Nephron (organoid): Measurements from ENCODE around the gene OR2AT4.
"Not testable (repeated sequence)": the region's sequence is repeated elsewhere in the genome, so short reads cannot be mapped to it uniquely, and the experiment has no call there.

Source experiments
- H3K27ac Mint-ChIP-seq, 3 experiments: 2 replicates each; pipeline ENCODE4 v1.8.0; 2020; ENCODE audit warnings: mixed read lengths in 3 of 3, mild to moderate bottlenecking in 2 of 3, moderate library complexity in 1 of 3
- H3K27me3 Mint-ChIP-seq: 2 replicates; pipeline ENCODE4 v1.8.0; 2021; ENCODE audit warnings: low read depth, mild to moderate bottlenecking, moderate library complexity, mixed read lengths
- H3K36me3 Mint-ChIP-seq: 2 replicates; pipeline ENCODE4 v1.8.0; 2020; ENCODE audit warnings: low read depth, mixed read lengths
- H3K4me1 Mint-ChIP-seq: 2 replicates; pipeline ENCODE4 v1.8.0; 2020; ENCODE audit warnings: mixed read lengths
- H3K4me3 Mint-ChIP-seq, 3 experiments: 2 replicates each; pipeline ENCODE4 v1.8.0; 2020; ENCODE audit warnings: mild to moderate bottlenecking in 3 of 3, mixed read lengths in 3 of 3, moderate library complexity in 2 of 3
- H3K9me3 Mint-ChIP-seq: 2 replicates; pipeline ENCODE4 v1.8.0; 2020; ENCODE audit warnings: mixed read lengths
- TF ChIP-seq, protein P1 (sequence below), 3 experiments: fragments of 200-600 bp; sonication (generic); IDR thresholded peaks; one replicate each; pipeline ENCODE4 v1.5.0; 2021; ENCODE audit warnings: antibody characterized with exemption in 3 of 3; ENCODE audit not compliant: unreplicated experiment in 3 of 3

The OR2AT4 gene

DNA sequence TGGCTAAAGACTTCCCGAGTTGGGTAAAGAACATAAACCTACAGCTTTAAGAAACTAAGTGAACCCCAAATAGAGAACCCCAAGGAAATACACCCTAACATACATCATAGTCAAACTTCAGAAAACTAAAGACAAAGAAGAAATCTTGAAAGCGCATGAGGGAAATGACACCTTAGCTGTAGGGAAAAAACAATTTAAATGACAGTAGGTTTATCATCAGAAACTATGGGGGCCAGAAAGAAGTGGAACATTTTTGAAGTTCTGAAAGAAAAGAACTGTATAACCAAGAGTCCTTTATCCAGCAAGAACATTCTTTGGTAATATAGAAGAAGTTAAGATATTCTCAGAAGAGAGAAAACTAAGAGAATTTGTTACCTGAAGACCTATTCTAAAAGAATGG lies 15.5 kb upstream of the OR2AT4 start:
- H3K9me3 Mint-ChIP-seq = peaks cover 38% of the 10 kb centered on the region
- TF ChIP-seq, protein P1, sequence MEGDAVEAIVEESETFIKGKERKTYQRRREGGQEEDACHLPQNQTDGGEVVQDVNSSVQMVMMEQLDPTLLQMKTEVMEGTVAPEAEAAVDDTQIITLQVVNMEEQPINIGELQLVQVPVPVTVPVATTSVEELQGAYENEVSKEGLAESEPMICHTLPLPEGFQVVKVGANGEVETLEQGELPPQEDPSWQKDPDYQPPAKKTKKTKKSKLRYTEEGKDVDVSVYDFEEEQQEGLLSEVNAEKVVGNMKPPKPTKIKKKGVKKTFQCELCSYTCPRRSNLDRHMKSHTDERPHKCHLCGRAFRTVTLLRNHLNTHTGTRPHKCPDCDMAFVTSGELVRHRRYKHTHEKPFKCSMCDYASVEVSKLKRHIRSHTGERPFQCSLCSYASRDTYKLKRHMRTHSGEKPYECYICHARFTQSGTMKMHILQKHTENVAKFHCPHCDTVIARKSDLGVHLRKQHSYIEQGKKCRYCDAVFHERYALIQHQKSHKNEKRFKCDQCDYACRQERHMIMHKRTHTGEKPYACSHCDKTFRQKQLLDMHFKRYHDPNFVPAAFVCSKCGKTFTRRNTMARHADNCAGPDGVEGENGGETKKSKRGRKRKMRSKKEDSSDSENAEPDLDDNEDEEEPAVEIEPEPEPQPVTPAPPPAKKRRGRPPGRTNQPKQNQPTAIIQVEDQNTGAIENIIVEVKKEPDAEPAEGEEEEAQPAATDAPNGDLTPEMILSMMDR (IDR thresholded peaks at IDR 0.05; ENCODE audit: unreplicated experiment in 3 of 3) = no peak
- H3K4me3 Mint-ChIP-seq = no peak overlapping the region
- H3K27ac Mint-ChIP-seq = no peak overlapping the region
- H3K36me3 Mint-ChIP-seq = no peaks in the 10 kb centered on the region
- H3K27me3 Mint-ChIP-seq = no peaks in the 10 kb centered on the region
- no peaks in the 10 kb centered on the region for H3K4me1 Mint-ChIP-seq

DNA sequence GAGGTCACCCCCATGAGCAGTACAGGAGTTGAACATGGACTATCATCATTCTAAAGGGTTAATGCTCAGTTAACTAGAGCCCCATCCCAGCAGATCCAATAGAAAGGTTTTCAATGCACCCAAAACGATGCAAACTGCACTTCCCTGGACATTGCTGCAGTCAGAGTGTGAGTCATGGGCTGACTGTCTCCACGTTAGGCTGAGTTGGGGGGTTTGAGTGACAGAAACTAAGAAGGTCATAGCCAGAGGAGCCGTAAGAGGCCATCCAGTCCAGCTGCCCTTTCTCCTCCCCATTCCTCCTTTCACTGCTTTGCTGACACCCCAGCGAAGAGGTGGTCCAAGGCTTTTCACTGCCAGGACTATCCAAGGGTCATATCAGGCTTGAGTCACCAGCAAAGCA lies 10.5 kb upstream of the OR2AT4 start:
- TF ChIP-seq, protein P1 (IDR thresholded peaks at IDR 0.05; ENCODE audit: unreplicated experiment in 3 of 3) = no peak
- peaks cover 10% of the 10 kb centered on the region for H3K9me3 Mint-ChIP-seq
- no peak overlapping the region for H3K27ac Mint-ChIP-seq
- H3K27me3 Mint-ChIP-seq = peaks cover 11% of the 10 kb centered on the region
- no peaks in the 10 kb centered on the region for H3K4me1 Mint-ChIP-seq
- no peaks in the 10 kb centered on the region for H3K36me3 Mint-ChIP-seq
- H3K4me3 Mint-ChIP-seq = no peak overlapping the region

DNA sequence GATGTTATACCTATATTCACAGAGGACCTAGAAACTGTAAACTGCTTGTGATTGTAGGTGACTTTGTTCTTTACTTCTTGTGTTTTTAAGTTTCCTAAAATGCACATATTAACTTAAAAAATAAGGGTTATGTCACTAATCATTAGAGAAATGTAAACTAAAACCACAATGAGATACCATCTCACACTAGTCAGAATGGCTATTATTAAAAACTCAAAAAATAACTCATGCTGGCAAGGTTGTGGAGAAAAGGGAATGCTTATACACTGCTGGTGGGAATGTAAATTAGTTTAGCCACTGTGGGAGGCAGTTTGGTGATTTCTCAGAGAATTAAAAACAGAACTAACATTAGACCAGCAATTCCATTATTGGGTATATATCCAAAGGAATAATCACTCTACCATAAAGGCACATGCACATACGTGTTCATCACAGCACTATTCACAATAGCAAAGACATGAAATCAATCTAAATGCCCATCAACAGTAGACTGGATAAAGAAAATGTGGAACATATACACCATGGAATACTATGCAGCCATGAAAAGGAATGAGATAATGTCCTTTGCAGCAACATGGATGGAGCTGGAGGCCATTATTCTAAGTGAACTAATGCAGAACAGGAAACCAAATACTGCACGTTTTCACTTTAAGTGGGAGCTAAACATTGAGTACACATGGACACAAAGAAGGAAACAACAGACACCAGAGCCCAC lies 9.4 kb upstream of the OR2AT4 start:
- H3K9me3 Mint-ChIP-seq, H3K4me3 Mint-ChIP-seq, H3K27ac Mint-ChIP-seq, H3K4me1 Mint-ChIP-seq, H3K36me3 Mint-ChIP-seq: not testable (repeated sequence)
- H3K27me3 Mint-ChIP-seq = peaks cover 11% of the 10 kb centered on the region

DNA sequence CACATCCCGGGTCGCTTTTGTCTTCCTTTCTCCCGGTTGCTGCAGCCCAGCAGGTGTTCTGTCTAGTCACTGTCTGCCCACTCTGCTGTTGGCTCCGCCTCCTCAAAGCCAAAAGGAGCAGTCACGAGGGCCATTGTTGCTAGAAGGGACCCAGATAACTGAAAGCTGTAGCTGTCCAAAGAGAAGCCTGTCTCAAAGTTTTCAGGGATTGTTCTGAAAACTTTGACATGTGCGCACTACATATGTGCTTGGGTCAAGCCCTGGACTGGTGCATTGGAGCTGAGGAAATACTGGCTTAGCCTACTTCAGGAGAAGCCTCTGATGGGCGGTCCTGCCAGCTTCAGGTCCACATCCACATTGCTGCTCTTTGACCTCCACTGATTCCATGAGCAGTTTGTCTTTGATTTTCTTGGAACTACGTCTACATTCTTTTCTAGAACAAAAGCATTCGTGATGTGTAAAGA lies 8.8 kb upstream of the OR2AT4 start:
- no peaks in the 10 kb centered on the region for H3K36me3 Mint-ChIP-seq
- H3K4me1 Mint-ChIP-seq = no peaks in the 10 kb centered on the region
- no peak overlapping the region for H3K27ac Mint-ChIP-seq
- no peak overlapping the region for H3K4me3 Mint-ChIP-seq
- TF ChIP-seq, protein P1 (IDR thresholded peaks at IDR 0.05; ENCODE audit: unreplicated experiment in 3 of 3) = no peak
- no peaks in the 10 kb centered on the region for H3K9me3 Mint-ChIP-seq
- H3K27me3 Mint-ChIP-seq = peaks cover 11% of the 10 kb centered on the region

DNA sequence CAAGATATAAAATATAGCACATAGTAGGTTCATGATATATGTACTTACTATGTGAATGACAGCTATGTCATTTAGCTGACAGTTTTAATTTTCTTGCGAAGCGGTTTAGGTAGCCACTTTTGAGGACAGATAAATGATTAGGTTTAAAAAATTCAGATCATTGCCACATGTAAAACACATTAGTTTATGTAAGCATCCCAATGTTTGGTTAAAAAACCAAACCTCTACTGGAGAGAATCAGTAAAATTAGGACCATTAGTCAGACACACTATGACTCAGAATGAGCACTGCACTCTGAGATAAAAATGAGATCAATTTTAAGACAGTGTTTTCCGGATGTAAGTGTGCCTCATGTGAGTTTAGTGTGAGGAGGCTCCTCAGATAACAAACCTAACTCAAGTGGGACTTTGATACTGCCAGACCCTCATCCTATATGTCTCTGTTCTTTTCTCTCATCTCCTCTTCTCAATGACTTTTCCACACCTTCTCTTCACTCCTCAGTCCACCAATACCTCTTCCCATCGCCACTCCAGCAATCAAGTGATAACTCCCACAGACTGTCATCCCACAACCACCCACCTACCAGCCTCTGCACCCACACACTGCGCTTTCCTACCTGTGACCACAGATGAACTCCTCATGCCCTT lies 6.8 kb upstream of the OR2AT4 start:
- Mint-ChIP-seq H3K4me3 (no peak overlapping the region), H3K27me3 (peaks cover 15% of the 10 kb centered on the region), H3K4me1 (no peaks in the 10 kb centered on the region), H3K36me3 (no peaks in the 10 kb centered on the region), H3K27ac (no peak overlapping the region), H3K9me3 (peaks cover 4% of the 10 kb centered on the region)
- TF ChIP-seq, protein P1 (IDR thresholded peaks at IDR 0.05; ENCODE audit: unreplicated experiment in 3 of 3) = no peak

DNA sequence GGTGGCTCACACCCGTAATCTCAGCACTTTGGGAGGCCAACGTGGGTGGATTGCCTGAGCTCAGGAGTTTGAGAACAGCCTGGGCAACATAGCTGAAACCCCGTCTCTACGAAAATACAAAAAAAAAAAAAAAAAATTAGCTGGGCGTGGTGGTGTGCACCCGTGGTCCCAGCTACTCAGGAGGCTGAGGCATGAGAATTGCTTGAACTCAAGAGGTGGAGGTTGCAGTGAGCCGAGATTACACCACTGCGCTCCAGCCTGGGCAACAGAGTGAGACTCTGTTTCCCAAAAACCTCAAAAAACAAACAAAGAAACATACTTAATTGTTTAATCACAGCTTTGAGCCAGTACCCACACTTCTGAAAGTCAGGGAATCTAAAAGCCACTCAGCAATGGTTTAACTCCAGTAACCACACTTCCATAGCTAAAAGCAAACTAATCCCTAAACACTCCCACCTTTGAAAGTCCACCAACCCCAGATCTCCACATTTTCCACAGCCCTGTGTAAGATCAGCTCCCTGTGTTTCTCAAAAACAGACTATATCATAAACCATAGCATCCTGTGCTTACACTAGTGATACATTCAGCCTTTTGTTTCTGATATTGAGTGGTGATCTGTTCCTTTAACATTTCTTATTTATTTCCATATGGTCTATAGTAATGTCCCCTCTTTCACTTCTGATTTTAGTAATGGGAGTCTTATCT lies 4.9 kb upstream of the OR2AT4 start:
- TF ChIP-seq, protein P1 (IDR thresholded peaks at IDR 0.05; ENCODE audit: unreplicated experiment in 3 of 3) = no peak
- H3K27ac Mint-ChIP-seq = no peak overlapping the region
- H3K4me3 Mint-ChIP-seq = no peak overlapping the region
- H3K36me3 Mint-ChIP-seq = no peaks in the 10 kb centered on the region
- peaks cover 4% of the 10 kb centered on the region for H3K9me3 Mint-ChIP-seq
- H3K4me1 Mint-ChIP-seq = no peaks in the 10 kb centered on the region
- peaks cover 24% of the 10 kb centered on the region for H3K27me3 Mint-ChIP-seq
